Transverse colon (tissue), 4 donors: Measurements from ENCODE around the gene PVRIG.

Experiments used
- POLR2A ChIP-seq: fragments of 450-650 bp; IDR thresholded peaks from one replicate; pipeline ENCODE4 v1.6.1; 2016; ENCODE audit warnings: antibody characterized with exemption, mild to moderate bottlenecking, moderate library complexity
- POLR2AphosphoS5 ChIP-seq, 3 donors: sonication (generic); formaldehyde crosslinking; IDR thresholded peaks; one replicate each; pipeline ENCODE4 v1.6.1; 2016; ENCODE audit warnings: antibody characterized with exemption in 3 of 3
- TF ChIP-seq, protein P1 (sequence below), 5 experiments: fragments of 200-600 bp in 3 of 5; fragments of 450-650 bp in 2 of 5; sonication (generic) in 3 of 5; IDR thresholded peaks; 1 replicate in 2 of 5; 2 replicates in 3 of 5; pipeline ENCODE4 v1.5.1; 2016 to 2017; ENCODE audit warnings: antibody characterized with exemption in 5 of 5, inconsistent platforms in 3 of 5, mild to moderate bottlenecking in 2 of 5, moderate library complexity in 1 of 5

DNA sequence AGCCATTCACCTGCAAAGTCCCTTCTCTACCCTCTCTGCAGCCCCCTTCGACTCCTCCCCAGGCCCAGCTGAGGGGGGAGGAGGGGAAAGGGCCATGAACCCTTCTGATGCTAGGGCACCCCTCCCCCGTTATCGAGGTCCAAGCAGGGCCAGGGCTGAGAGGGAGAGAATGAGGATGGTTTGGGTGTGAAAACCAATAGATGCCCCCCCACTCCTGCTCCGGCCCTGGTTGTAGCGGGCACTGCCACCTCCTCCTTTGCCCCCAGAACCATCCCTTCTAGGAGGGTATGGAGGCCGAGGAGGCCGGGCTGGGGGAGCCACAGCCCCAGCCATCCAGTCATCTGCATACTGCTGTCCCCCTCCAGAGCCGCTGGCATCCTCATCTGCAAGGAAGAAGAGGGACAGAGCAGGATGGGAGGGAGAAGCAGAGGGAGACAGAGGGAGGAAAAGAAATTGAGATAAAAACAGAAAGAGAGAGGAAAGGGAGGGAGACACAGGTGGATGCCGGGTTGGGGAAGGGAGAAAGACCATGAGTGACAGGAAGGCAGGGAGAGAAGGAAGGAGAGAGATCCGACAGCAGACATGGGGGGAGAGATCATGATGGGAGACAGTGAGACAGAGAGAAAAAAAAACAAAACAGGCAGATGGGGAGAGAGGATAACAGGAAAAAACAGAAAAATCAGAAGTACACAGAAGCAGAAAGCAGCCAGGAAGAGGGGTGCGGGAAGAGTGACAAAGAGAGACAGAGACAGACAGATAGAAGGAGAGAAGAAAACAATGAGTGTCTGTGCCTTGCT, 49.5 kb upstream of the PVRIG start:
- TF ChIP-seq POLR2A (no peak), POLR2AphosphoS5 (IDR thresholded peaks at IDR 0.05) (no peak)
- TF ChIP-seq, protein P1, sequence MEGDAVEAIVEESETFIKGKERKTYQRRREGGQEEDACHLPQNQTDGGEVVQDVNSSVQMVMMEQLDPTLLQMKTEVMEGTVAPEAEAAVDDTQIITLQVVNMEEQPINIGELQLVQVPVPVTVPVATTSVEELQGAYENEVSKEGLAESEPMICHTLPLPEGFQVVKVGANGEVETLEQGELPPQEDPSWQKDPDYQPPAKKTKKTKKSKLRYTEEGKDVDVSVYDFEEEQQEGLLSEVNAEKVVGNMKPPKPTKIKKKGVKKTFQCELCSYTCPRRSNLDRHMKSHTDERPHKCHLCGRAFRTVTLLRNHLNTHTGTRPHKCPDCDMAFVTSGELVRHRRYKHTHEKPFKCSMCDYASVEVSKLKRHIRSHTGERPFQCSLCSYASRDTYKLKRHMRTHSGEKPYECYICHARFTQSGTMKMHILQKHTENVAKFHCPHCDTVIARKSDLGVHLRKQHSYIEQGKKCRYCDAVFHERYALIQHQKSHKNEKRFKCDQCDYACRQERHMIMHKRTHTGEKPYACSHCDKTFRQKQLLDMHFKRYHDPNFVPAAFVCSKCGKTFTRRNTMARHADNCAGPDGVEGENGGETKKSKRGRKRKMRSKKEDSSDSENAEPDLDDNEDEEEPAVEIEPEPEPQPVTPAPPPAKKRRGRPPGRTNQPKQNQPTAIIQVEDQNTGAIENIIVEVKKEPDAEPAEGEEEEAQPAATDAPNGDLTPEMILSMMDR (IDR thresholded peaks at IDR 0.05) = no peak
